Measurements from ENCODE around the gene CTCF.

Gene CTCF

DNA sequence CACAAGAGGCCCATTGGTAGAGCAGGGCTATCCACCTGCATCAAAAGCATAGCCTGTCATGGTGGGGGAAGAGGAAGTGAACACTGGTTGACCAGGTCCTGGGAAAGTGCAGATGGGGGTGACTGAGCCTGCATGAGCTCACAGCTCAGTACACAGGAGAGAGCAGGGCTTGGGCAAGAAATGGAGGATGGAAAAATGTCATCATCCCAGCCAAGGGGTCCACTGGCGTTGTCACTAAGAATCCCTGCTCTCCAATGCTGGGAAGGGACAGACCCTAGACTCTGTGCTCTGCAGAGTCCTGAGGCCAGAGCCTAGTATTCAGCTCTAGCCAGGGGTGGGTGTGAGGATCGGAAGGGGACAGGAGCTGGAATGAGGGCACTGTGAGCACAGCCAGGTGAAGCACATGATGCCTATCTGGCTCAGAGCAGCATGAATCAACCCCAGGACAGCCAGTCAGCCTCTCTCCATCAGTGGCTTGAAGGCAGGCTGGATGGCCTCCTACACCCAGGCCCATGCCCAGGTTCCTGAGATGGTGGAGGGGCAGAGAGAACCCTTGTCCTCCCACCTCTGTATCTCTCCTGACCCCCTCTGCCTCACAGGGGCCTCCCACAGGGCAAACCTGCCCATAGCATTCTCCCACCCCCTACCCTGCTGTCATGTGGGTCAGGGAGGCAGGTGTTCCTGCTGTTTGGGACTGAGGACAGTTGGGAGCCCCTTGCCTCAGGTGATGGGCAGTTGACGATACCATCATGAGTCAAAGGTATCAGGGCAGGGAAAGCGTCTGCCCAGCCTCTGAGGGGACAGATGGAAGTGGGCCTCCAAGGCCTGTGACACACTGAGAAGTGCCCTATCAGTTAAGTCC lies 13.8 kb upstream of the CTCF start:
- no peak for DNase-seq (ENCODE audit: low read depth, low spot score)

DNA sequence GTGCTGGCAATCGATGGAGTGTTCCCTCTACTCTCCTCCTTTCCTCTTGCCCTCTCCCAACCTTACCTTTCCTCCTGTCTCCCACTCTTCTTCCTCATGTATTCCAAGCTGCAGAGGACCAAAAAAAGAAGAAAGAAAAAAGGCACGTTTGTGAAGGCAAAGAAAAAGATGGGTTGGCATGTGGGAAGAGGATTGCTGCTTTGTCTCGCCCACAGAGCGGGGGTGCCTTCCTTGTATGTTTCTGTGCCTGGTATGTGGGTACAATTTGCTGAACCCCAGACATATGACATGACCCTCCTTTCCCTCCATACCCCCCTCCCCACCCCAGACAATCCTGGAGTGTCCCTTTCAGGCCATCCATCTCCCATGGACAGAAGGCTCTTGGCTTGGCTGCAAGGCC lies 13.1 kb upstream of the CTCF start:
- no peak for DNase-seq (ENCODE audit: low read depth, low spot score)

GRCh38 chr16:67549936-67550335 lies 12.4 kb upstream of the CTCF start:
- no peak for DNase-seq (ENCODE audit: low read depth, low spot score)

GRCh38 chr16:67551091-67551490 lies 11.2 kb upstream of the CTCF start:
- DNase-seq (ENCODE audit: low read depth, low spot score) = no peak

GRCh38 chr16:67551972-67552371 lies 10.4 kb upstream of the CTCF start:
- no peak for DNase-seq (ENCODE audit: low read depth, low spot score)

GRCh38 chr16:67552476-67552875 lies 9.8 kb upstream of the CTCF start:
- no peak for DNase-seq (ENCODE audit: low read depth, low spot score)

DNA sequence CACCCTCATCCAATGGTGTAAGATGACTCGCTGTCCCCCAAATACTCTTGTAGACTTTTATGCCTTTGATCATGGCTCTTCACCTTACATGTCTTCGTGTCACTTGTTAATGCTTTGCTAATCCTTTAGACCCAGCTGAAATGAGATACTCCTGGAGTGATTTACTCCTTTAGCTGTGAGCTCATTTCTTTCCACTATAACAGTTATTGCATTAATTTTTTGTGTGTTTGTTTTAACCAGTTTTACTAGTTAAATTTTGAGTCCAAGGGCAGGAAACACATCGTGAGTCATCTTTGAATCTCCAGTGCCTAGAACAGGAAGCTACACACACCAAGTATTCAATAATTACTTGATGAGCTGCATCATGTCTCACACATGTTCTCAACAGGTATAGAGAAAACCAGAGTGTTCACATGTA lies 6.5 kb upstream of the CTCF start:
- DNase-seq (ENCODE audit: low read depth, low spot score) = no peak

DNA sequence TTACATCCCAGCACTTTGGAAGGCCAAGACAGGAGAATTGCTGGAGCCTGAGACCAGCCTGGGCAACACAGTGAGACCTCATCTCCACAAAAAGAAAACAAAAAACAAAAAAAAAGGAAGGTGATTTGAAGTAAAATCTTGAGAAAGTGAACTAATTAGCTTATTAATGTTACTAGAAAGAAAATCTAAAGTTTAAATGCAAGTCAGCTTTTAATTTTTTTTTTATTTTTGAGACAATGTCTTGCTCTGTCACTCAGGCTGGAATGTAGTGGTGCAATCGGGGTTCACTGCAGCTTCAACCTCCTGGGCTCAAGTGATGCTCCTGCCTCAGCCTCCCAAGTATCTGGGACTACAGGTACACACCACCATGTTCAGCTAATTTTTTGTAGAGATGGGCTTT lies 3.5 kb upstream of the CTCF start:
- DNase-seq (ENCODE audit: low read depth, low spot score) = no peak

DNA sequence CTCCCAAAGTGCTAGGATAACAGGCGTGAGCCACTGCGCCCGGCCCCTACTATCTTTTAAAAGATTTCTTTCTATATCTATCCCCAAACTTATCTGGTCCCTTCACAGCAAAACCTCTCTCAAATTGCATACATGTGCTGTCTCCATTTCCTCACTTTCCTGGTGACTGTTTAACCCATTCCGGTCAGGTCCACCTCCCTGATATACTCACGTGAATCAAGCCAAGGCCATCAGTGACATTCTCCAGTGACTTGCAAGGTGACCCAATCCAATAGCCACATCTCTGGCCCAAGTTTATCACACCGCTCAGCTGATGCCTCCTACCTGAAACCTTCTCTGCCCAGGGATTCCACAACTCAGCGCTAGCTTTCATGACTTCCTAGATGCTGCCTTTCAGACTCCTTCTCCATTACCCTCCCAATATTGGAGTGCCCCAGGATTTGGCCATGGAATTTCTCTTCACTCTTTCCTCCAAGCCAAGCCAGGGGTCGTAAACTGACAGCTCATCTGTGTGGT lies 1.4 kb upstream of the CTCF start:
- no peak for DNase-seq (ENCODE audit: low read depth, low spot score)

DNA sequence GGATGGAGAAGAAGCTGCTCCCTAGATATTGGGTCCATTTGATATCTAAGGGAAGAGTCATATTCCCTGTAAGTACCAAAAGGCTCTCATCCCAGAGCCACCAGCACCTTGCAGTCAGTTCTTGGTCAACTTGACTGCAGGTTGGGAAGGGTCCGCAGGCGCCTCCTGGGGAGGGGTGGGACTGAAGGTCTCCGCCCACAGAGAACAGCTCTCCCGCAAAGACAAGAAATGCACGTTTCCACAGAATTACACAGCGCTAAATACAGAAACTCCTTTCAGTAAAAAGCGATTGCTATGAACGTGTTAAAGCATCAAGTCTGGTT lies 864 bp upstream of the CTCF start:
- DNase-seq (ENCODE audit: low read depth, low spot score) = no peak

GRCh38 chr16:67561824-67562525 lies 351 bp upstream of the CTCF start:
- DNase-seq (ENCODE audit: low read depth, low spot score) = peak; percentile 94

DNA sequence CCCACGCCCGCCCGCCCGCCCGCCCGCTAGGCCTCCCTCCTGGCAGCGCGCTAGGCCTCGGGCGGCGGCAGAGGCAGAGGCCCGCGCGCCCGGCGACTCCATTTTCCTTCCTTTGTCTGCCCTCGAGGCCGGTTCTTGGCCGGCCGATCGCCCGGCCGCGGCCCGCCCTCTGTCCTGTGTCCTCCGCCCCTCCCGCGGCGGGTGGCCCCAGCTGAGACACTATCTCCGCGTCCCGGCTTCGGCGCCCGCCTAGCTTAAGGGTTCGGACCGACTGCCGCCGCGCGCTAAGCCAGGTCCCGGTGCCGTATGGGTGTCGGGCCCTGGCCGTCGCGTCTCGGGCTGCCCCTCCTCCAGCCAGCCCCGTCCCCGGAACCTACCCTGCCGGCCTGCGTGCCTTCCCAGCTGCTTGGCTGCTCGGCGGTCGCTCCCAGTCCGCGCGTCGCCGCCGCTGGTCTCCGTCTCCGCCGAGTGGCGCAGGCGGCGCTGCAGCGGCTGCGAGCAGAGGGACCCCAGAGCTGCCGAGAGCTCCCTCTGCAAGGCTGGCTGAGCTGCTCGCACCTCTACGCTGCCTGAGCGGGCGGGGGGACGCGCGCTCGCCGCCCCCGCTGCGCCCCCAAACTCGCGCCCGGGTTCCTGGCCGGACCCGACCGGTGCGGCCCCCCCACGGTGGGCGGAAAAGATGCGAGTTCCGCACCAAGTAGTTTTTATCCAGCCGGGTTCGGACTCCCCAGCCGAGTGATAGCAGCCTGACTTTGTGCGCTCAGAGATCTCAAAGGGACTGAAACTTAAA lies 787 bp downstream of the CTCF start:
- DNase-seq (ENCODE audit: low read depth, low spot score) = no peak

- no peak for DNase-seq (ENCODE audit: low read depth, low spot score)
Measured at GRCh38 chr16:67563708-67564468, 1.6 kb downstream of the CTCF start.

GRCh38 chr16:67565470-67566100 lies 3.3 kb downstream of the CTCF start:
- DNase-seq (ENCODE audit: low read depth, low spot score) = no peak

- DNase-seq (ENCODE audit: low read depth, low spot score) = no peak
Measured at GRCh38 chr16:67571464-67571863, 9.1 kb downstream of the CTCF start.

DNA sequence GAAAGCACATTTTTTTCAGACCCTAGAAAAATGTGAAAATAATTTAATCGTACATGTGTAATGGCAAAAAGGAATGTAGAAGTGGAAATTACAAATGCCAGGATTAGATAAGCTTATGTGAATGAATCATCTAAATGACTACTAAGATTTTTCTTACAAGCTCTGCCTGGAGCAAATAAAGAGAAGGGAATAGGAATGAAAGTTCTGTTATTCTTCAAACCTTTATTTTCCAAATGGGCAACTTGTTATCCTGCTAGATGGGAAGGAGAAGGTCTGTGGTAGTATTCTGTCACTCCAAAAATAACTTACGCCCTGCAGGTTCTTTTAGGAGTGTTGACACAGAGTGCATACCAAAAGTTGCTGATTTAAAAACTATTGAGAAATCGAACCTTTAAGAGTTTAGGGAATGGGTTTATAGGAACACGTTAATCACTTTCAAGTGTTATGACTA lies 9.7 kb downstream of the CTCF start:
- DNase-seq (ENCODE audit: low read depth, low spot score) = no peak

DNA sequence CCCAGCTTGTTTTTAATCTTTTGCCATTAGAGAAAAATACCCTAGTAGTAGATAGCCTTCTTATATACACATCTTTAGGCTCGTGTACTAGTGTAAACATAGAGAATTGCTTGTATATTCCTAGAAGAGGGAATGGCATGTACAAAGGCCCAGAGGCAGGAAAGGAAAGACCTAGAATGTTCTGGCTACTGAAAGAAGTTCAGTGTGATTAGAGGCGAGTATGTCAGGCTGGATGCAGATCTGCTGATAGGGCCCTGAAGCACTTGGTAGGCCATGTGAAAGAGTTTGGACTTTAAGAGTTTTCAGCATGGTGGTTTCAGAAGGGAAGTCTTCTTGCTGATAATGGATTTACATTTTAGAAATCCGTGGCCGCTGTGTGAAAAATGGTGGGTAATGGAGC lies 17.4 kb downstream of the CTCF start:
- no peak for DNase-seq (ENCODE audit: low read depth, low spot score)

- DNase-seq (ENCODE audit: low read depth, low spot score) = no peak
Measured at GRCh38 chr16:67580202-67580601, 17.9 kb downstream of the CTCF start.

GRCh38 chr16:67593288-67593687 lies 31.0 kb downstream of the CTCF start:
- DNase-seq (ENCODE audit: low read depth, low spot score) = no peak

DNA sequence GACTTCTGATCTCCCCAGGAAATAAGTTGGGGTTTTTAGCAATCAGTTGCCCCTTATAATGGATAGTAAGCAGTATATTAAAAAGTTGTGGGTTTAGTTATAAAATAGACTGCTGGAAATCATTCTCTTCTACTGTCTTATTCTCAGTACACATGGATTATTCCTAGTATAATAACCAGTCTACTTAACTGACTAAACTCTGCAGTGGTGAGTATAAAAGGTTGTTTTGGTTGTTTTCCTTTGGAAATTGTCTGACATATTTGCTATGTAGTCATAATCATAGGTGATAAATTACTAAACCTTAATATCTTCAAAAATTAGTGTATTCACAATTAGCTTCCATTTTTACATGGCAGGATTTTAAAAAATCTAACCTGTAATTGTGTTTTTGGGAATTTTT lies 31.4 kb downstream of the CTCF start:
- no peak for DNase-seq (ENCODE audit: low read depth, low spot score)
